AG20443 (cell line): ENCODE measurements around the gene ATP8B3.

ENCODE experiments used
- DNase-seq: peaks from one replicate; pipeline ENCODE4 v3.0.0; 2012; ENCODE audit warnings: low spot score, mixed read lengths

ATP8B3 gene

DNA sequence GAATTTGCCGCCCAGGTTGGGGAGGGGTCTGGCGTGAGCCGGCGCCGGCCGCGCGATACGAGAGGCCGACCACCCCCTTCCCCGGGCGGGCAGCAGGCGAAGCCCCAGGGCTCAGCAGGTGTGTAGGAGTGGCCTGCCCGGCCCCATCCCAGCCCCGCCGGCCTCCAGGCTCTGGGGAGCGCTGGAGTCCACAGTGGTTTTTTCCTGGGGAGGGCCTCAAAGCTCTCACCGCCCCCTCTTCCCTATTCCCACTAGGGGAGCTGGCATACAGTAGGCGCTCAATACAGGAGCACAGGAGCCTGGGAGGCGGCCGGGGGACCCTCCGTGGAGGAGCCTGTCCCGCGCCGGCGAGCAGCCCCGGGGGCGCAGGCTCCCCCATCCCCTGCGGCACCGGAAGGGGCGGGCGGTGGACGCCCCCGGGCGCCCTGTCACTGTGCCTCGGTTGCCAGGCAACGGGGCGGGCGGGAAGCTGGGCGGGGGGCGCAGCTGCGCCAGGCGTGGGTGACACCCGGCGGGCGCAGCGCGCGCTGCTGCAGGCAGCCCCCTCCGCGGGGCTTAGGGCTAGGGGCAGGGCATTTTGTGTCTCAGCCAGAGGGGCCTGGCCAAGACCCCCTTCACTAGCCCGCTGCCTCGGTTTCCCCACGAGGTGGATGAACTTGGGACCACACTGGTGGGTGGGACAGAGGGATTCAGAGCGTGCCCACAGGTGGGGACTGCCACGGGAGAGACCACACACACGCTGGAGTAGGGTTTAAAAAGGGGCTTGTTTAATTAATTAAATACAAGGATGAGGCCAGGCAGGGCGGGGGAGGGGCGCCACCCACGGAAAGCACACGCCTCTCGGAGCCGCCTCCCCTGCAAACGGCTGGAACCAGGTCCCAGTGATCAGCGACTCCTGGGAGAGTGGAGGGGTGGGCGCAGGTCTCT, 39.8 kb upstream of the ATP8B3 start:
- no peak for DNase-seq

DNA sequence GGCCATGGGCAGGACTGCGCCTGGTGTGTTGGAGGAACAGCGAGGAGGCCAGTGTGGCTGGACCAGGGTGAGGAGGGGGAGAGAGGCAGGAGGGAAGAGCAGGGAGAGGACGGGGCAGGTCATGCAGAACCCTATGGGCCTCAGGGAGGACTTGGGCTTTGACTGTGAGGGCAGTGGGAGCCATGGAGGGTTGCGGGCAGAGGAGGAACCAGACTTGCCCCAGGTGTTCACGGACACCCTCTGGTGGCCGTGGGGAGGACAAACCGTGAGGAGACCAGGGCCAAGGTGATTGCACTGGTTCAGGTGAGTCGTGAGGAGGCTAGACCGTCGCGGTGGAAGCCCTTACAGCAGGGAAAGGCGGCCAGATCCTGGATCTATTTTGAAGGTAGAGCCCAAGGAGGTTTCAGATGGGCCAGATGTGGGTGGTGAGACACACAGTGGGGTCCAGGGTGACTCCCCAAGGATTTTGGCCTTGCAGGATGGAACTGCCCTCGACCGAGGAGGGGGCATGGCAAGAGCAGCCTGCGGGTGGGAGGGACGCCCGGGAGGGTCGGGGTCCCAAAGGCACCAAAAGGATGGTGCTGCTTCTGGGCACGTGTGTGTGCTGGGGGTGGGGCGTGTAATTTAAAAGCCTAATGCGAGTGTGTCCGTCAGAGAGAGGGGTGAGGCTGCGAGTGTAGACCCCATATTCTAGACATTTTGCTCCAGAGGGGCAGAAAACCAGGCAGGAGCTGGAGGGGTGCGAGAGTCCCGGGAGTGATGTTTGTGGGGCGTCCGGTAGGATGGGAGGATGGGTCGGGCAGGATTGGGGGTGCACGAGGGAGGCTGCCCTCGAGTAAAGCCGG, 39.0 kb upstream of the ATP8B3 start:
- no peak for DNase-seq

DNA sequence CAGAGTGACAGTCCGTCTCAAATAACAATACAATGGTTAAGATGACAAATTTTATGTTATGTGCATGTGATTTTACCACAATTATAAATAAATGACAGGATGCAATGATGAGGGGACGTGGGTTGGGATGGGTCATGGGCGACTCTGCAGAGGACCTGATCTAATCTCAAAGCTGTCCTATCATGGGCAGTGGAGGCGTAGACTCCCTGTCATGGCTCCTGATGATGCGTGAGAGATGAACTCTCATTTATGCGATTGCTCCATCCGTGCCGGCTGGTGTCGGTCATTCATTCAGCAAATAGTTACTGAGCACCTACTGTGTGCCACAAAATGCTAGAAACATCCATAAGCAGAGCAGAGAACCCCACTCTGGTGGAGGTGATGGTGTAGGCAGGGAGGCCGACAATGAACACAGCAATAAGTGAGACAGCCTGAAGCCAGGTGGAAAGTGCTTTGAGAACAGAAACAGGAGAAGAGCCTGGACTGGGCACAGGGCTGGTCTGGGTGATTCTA, 37.9 kb upstream of the ATP8B3 start:
- no peak for DNase-seq

DNA sequence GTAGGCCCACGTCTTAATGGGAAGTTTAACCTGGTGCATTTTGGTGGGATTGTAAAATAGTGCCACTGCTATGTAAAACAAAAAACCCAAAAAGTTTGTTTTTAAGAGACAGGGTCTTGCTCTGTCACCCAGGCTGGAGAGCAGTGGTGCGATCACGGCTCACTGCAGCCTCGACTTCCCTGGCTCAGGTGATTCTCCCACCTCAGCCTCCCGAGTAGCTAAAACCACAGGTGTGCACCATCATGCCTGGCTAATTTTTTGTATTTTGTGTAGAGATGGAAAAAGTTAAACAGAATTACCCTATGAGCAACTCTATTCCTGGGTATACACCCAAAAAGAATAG, 37.0 kb upstream of the ATP8B3 start:
- DNase-seq, result no peak

DNA sequence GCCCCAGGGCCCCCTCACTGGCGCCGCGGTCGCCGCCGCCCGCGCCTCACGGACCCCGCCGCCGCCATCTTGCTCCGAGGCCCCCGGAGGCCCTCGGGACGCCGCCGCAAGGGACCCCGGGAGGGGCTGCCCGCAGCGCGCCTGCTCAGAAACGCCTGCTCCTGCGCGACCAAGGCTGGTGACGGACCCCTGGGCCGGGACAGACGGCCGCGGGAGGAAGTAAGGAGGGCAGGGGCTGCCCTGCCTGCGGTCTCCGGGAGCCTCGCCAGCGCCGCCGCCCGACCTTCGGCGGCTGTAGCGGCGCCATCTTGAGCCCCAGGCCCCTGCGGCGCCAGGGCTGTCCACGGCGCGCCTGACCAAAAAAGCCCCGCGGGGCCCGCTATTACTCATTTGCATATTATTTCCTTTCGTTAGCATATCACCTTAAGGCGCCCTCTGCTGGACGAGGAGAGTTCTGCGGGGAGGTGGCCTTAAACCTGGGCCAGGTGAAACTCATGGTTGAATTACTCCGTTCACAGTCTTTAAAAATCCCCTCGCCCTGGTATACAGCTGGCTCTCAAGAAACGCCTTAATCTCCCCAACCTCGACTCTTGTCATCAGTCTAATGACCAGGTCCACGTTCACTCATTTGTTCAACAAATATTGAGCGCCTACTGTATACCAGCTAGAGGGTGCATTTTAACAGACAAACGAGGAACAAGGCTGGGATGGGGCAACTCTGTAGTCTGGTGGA, 36.5 kb upstream of the ATP8B3 start, which contains the start of gene REXO1:
Gene REXO1 (minus strand): TSS at position 85 of the 733 bp plus-strand sequence. CDS start 125 bp downstream, outside the sequence.
- peak; percentile 94 for DNase-seq

DNA sequence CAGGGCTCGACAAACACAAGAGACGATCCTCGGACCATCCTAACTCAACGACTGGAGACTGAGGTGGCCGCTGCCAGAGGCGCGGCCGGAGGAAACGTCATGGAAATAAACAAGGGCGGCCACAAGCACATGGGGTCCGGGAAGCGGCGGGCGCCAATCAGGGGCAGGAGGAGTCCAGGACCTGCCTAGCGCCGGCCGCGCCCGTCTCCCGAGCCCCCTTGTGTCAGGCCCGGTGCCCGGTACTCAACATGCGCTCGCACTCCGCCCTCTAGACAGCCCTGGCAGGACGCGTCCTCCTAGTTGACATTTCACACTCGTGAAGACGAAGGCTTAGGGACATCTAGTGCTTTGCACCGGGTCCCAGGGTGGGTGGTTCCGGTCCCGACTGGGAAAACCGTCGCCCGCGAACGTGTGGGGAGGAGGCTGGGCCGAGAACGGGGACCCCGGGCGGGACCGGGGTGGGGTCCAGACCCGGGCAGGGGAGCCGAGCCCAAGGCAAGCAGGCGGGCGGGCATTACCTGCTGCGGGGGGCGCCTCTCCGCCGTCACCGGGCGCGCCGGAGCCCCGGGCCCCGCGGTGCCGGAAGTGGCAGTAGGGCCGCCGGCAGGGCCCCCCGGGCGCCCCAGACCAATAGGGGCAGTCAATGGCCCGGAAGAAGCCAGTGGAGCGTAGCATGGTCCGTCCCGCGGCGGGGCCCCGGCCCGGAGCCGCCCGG, 35.8 kb upstream of the ATP8B3 start:
- DNase-seq, result peak; percentile 57

DNA sequence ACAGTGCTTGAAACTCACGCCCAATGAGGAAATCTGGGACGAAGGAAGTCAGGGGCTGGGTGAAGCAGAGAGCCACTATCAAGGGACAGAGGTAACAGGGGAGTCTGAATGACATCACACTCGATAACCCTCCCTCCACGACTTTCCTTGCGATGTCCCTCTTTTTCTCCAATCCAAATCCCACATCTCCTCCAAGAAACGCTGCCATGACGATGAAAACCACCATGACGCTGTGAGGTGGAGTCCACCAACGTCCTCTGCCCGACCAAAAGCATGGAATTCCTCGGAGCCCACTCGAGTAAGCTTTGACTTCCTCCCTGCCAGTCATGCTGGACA, 35.2 kb upstream of the ATP8B3 start:
- no peak for DNase-seq

DNA sequence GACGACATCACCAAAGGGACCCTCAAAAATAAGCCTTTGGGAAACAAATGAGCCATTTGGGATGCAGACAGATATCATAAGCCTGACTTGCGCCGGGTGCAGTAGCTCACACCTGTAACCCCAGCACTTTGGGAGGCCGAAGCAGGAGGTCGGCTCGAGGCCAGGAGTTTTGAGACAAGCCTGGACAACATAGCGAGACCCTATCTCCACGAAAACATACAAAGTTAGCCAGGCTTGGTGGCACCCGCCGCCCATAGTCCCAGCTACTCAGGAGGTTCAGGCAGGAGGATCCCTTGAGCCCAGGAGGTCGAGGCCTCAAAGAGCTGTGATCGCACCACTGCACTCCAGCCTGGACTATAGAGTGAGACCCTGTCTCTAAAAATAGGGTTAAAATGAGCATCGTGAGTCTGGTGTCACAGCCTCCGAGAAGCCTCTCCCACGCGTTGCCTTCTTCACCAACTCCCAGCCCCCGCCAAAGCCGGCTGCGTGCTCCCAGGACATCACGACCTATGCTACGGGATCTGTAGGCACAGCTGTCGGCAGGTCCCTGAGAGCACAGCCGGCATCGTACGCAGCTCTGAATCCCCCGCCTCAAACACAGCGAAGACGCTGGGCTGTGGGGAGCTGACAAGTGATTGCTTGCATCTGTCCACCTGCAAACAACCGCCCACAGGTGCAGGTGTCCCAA, 34.6 kb upstream of the ATP8B3 start:
- no peak for DNase-seq

DNA sequence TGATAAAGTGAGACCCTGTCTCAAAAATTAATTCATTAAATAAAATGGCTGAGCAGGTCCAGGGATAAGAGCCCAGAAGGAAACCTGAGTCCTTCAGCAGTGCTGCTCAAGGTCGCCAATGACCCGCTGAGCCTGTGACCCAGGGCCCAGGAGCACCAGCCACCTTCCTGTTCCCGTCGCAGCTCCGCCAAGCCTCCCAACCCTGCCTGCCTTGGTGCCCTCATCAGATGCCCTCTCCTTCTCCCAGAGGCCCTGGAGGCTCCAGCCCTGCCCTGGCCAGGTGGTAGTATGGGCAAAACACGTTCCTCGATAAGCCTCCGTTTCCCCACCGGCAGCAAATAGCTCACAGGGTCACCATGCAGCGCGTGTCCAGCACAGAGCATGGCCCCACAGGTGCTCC, 33.6 kb upstream of the ATP8B3 start:
- DNase-seq, result no peak

DNA sequence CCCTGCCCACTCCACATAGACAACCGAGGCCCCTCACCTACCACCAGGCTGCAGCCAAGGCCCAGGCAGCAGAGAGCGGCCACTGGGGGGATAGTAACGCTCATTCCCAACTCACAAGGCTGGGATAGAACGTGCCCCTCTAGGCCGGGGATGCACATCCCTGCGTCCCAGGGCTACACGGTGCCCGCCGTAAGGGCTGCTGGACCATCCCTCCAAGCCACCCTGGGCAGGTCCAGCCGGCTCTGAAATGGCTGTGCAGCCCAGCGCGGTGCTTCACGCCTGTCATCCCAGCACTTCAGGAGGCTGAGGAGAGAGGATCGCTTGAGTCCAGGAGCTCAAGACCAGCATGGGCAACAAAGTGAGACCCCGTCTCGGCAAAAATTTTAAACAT, 33.0 kb upstream of the ATP8B3 start:
- DNase-seq, result no peak

DNA sequence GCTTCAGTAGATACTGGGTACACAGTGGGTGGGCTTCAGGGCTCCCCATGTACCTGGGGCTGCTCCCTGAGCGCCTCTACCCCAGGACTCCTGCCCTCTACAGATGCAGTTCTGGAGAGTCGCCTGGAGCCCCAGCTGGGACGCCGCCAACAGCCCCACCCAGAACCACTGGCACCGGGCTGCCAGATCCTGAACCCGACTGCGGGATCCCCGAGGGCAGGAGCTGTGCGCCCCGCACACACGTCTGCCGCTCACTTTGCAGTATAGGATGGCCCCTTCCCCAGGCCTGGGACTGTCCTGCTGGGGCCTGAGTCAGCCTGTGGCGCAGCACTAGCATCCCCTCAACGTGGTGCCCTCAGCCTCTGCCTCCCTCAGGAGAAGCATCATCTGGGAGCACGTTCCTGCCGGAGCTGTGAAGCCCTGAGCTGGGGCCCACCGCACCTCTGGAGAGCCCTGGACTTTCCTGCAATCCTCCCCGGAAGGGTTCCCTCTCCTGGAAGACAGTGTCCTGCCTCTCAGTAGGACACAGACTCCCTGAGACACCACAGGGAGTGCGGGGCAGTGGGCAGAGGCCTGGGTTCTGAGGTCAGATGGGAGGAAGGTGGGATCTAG, 32.5 kb upstream of the ATP8B3 start:
- no peak for DNase-seq

DNA sequence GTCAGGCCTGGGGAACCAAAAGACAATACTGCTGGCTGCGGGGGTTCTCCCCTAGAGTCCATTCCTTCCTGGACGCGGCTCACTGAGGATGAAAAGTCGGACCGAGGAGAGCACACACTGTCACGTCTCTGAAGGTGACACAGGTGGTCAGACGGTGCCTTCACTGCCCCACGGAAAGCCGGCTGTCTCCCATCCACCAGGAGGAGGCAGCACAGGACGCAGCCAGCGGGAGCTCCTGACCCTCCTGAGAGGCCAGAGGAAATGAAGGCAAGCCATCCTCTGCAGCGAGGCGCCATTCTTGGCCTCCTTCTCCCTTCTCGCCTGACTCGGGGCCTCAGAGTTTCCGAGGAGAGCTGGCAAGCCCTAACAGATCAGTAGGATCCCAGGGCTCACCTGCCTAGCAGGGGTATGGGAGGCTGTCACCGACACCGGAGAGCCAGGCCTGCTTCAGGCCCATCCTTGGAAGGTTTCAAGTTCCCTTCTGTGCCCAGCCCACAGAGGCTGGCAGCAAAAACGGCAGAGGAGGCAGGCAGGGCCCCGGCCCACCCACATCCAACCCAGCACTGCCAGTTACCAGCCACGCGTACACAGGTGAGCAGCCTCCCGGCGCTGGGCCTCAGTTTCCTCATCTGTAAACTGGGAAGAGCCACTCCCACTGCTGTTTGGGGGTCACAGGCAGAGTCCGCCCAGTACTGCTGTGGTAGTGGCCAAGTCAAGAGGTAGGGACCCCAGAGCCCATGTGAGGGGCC, 31.7 kb upstream of the ATP8B3 start:
- DNase-seq, result no peak

DNA sequence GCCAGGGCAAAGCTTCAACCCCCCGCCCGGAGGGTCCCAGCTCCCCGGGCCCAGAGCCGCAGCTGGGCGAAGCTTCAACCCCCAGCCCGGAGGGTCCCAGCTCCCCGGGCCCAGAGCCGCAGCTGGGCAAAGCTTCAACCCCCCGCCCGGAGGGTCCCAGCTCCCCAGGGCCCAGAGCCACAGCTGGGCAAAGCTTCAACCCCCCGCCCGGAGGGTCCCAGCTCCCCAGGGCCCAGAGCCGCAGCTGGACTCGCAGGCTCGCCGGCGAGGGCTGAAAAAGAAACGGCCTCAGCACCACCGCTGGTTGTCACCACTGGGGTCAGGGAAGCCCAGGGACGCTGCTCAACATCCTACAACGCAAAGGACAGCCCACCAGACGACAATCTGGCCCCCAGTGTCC, 31.0 kb upstream of the ATP8B3 start:
- no peak for DNase-seq

DNA sequence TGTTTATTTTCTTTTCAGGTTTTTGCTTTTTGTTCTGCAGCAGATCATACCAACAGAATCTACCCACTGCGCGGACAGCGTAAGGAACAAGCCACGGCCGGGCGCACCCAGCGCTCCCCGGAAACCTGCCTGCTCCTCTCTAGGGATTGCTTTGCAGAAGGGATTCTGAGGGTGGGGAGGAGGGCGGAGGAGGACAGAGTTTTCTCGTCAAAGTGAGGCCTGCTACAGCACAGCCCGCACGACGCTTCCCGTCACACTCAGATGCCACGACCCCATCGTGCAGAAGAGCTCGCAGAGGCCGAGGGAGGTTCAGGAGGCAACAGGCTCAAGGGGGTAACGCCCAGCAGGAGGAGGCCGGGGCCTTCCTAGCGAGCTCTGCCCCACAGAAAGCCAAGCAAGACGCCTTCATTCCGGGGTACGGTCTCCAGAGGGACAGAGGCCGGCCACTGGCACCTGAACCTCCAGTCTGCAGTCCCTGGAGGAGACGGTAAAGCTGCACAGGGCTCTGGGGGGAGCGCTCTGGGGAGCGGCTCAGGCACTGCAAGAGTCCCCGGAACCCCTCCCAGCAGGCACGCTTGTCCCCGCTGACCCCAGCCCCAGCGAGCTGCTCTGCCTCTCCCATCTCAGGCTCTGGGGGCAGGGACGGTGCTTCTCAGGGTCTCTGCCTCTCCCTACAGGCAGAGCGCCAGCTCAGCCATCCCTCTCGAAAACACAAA, 29.3 kb upstream of the ATP8B3 start:
- no peak for DNase-seq

DNA sequence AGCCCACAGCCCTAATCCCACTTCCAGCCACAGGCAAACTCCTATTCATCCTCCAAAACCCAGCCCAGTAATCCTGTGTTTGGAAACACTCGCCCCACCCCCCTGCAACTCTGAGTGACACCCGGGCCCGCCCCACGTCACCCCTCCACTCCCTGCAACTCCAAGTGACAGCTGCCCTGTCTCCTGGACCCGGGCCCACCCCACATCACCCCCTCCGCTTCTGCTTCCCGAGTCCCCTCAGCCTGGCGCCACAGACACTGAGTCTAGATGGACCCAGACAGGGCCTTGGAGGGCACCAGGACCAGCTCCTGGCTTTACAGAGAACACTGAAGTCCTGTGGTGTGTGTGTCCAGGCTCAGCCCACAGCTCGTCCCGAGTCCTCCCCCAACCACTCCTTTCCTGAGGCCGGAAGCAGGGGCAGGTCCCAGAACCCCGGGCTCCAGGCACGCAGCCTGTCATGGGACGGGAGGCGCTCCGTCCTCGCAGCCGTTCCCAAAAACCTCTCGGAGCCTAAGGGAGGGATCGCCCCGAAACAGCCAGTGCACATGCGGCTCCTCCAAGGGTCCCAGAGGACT, 28.6 kb upstream of the ATP8B3 start:
- no peak for DNase-seq

DNA sequence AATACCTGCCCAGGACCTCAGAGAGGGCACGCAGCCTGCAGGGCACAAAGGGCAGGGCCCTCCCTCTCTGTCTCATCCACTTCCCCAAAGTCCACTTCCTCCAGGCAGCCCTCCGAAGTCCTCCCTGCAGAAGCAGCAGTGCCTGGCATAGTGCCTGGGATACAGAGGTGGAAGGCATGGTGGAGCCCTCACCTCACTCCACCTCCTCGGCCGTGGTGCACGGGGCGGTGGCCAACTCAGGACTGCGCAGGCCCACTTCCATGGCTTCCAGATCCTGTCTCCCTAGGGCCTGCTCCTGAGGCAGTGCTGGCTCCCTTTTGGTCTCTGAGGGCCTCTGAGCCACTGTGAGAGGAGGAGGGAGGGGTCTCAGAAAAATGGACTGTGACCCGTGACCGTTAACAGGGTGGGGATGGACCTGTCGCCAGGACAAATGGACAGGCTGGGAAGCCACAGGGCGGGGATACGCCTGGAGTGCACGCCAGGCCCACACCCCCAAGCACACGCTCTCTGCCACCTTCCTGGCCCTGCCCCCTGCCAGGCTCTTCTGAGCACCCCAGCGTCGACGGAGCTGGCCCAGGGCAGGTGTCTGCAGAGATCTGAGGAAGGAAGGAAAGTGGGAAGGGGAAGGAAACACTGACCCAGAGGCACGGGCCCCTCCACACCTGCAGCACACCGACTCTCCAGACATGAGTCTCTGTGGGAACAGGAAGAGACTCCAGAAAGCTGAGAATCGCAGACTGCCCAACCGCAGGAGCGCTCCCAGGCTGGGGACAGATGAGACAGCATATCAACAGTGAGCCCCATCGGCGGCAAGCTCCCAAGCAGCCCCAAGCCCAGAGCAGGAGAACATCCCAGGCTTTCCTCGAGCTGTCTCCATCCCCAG, 27.8 kb upstream of the ATP8B3 start:
- no peak for DNase-seq

DNA sequence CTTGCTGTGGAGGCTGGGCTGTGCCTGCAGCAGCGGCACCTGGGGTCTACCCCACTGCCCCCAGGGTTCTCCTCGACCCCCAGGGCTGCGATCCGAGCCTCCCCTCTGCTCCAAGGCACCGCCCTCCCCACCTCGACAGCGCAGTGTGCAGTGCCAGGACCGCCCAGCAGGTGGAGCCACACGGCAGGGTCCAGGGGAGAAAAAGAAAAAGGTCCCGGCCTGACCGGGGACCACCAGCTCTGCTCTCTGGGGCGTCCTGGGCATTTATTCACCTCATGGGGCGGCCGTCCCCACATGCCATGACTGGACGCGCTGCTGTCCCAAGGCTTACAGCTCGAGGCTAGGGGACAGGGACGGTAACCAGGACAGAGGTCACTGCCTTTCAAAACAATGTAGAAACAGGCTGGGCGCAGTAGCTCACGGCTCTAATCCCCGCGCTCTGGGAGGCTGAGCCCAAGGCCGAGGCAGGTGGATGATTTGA, 25.6 kb upstream of the ATP8B3 start:
- DNase-seq, result peak; percentile 88

DNA sequence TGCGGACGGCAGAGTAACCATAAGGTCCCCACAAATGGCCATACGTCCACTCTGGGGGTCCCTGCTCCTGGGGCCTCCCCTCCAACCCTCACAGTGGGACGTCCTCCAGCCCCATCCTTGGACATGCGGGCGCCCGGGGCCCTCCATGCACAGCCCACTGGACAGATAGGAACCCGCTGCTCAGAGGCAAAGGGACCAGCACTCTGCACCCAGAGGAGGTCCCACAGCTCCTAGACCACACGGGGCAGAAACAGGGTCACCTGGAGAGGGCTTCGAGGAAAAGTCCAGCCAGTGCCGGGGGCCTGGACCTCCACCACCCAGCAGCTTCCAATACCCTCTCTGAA, 25.1 kb upstream of the ATP8B3 start:
- DNase-seq, result no peak
